Myocyte (in vitro differentiated cells): ENCODE results near the gene MMP12. TPM values are rescaled to one million over a fixed set of nuclear protein-coding genes. Genes with fewer than 3 reads are reported as not detected.

Source experiments
- total RNA-seq: library from RNA; depleted of rRNA; stranded (reverse); fragments of >200 nt; gene quantifications from 2 replicates; pipeline ENCODE4 v1.2.3, GENCODE V29; 2014

The MMP12 gene
- total RNA-seq, 1 donor from 2014 or later: not detected

Other genes with a start within 250 kb of the MMP12 start
- gene MMP20, start 249.7 kb downstream of the MMP12 start, total RNA-seq: 0.13 TPM in 1 of 2 replicates, not detected in the other
- gene MMP27, start 169.2 kb downstream of the MMP12 start, total RNA-seq: not detected in 2 replicates
- not detected in 2 replicates for gene MMP8, start 150.0 kb downstream of the MMP12 start, total RNA-seq
- not detected in 2 replicates for gene MMP10, start 94.4 kb downstream of the MMP12 start, total RNA-seq
- gene MMP1, start 76.8 kb downstream of the MMP12 start, total RNA-seq: 0.10 and 0.94 TPM in 2 replicates
- gene MMP3, start 31.4 kb downstream of the MMP12 start, total RNA-seq: 0.31 TPM in 1 of 2 replicates, not detected in the other
- gene MMP13, start 80.8 kb upstream of the MMP12 start, total RNA-seq: not detected in 2 replicates
- gene DCUN1D5, start 217.2 kb upstream of the MMP12 start, total RNA-seq: 65.3 and 81.5 TPM in 2 replicates
- 16.3 and 18.6 TPM in 2 replicates for gene DYNC2H1, start 234.4 kb upstream of the MMP12 start, total RNA-seq